Retinal pigment epithelial cell (primary cell): ENCODE data around the gene NAA10.
A peak's percentile ranks its signal among the peaks of the same experiment; 100 is the strongest.

Experiments used
- DNase-seq: peaks from one replicate; pipeline ENCODE4 v3.0.0-alpha.2; 2010; ENCODE audit warnings: low read depth
- H3K4me3 ChIP-seq: 2 replicates; pipeline ENCODE4 v1.5.1; 2011; ENCODE audit warnings: mild to moderate bottlenecking, low read length, control low read depth, moderate library complexity
- CTCF ChIP-seq: conservative IDR thresholded peaks from 2 replicates; pipeline ENCODE4 v1.5.1; 2011; ENCODE audit warnings: low read depth, low read length, control low read depth, inconsistent platforms

The NAA10 gene

DNA sequence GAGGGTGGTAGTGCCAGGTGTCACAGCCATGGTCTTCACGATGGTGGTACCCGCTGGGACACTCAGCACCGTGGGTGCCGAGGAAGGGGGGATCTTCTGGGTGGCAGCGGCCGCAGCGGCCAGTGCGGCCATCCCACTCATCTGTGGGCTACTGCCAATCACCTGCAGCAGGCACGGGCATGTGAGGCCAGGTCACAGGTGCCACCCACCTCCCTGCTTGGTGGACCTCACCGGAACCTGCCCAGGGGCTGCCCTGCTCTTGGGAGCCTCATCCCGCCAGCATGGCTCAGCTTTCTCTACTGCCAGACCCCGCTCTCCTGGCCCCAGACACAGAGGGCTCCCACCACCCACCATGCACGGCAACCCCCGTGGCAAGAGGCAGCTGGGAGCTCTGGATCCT is 23.8 kb upstream of the NAA10 start:
- no peak for TF ChIP-seq CTCF
- no peak for DNase-seq
- no peak overlapping the region for H3K4me3 ChIP-seq

DNA sequence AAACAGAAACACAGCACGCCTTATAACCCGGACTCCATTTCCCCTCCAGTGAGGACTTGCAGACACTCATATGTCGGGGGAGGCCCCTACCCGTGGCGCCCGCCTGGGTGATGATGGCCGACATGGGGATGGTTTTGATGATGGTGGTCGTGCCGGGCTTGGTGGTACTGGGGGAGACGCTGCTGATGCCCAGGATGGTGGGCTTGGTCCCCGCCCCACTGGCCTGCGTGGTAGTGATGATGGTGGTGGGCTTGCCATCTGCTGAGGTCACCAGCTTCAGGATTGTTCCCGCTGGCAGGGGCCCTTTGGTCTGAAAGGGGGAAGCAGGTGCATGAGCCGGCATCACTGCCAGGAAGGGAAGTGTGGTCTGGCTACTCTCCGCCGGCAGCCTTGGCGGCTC is 22.4 kb upstream of the NAA10 start:
- no peak for TF ChIP-seq CTCF
- H3K4me3 ChIP-seq = no peak overlapping the region
- DNase-seq = no peak

DNA sequence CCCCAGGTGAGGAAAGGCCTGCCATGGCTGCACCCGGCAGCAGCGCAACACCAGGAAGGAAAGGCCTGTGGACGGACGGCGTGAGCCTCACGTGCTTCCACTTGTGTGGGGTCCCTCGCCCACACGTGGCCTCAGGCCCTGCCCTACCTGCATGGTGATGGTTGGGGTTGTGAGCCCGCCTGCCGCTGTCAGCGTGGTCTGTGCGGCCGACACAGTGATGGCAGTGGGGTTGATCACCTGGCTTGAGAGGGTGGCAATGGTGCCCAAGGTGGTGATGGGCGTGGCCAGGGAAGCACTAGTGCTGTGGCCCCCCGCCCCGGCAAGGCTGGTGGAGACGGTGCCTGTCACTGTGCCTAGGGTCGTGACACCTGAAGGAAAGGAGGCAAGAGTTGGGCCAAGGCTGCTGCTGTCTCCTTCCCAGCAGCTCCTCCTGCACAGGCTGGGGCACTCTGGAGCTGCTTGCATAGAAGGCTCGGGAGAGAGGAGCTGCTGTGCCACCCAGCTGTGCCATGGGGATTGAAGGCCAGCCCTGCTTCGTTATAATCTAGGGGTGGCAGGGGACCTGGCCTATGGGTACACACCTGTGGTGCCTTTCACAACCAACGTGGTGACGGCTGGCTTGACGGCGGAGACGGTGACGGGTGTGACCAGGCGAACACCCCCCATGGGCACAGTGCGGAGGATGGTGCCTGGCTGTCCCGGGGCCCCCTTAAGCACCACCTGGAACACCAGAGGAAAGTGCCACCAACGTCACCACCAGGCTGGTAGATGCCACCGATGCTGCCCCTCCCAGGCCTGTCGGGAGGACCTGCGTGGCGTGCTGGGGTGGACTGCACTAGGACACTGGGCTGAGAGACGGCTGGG is 21.4 kb upstream of the NAA10 start:
- no peak for DNase-seq
- no peak for TF ChIP-seq CTCF
- no peak overlapping the region for H3K4me3 ChIP-seq

DNA sequence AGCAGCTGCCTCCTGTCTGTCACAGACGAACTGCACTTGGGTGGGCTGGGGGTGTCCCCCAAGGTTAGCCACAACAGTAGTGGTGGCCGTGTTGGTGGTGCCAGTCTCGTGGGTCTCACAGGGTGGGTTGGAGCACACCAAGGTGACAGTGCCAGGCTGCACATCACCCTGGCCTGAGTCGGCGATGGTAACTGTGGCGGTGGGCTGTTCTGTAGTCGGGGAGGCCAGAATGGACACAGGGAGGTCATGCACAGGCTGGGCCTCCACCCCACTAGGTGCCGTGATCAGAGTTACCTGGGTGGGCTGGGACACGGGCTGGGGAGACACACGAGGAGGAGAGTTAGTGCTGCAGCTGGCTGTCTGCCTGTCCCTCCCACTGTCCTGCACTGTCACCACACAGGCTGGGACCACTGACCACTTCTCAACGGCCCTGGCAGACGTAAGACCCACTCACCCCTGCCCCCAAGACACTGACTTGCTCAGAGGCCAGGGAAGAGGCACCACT is 20.4 kb upstream of the NAA10 start:
- no peak overlapping the region for H3K4me3 ChIP-seq
- no peak for TF ChIP-seq CTCF
- DNase-seq = no peak

DNA sequence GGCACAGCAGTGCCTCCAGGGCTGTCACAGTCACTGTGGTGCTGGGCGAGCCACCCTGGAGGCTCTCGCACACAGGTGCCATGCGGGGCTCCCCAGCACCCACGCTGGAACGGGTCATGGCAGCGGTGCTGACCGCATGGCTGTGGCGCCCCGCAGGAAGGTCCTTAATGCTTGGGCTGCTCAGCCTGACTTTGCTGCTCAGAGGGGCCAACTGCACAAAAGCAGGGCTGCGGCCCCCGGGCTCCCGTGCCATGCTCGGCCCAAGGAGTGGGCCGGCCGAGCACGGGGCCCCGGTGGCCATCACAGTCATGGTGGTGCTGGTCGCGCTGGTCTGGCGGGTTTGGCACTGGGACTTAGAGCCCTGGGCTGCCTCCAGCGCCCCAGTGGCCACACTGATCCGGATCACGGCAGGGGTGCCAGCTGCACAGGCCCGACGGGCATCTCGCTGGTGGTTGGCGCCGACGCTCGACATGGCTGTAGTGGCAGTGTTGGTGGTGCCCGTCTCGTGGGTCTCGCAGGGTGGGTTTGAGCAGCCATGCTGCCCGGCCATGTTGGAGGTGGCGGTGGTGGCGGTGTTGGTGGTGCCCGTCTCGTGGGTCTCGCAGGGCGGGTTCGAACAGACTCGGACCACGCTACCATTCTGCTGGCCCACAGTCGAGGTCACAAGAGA is 19.9 kb upstream of the NAA10 start:
- no peak overlapping the region for H3K4me3 ChIP-seq

DNA sequence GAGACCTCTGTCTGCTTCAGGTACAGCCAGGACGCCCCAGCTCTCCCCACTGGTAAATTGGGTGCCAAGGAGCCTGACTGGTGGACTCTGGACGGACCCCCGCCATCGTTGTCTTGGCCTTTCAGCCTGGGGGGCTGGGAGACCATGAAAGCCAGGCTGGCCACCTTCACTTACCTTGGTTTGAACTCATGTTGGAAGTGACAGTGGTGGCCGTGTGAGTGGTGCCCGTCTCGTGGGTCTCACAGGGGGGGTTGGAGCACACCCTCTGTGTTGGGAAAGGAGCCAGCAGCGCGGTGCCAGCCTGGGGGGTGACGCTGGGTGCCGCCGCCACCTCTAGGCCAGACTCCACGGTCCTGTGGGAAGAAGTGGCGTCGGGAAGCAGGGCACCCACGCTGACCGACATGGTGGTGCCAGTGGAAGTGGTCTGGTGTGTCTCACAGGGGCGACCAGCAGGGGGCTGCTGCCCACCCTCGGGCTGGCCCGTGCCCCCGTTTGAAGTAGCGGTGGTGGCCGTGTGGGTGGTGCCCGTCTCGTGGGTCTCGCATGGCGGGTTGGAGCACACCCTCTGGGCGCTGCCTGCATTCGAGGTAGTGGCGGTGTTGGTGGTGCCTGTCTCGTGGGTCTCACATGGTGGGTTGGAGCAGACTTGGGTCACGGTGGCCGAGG is 19.2 kb upstream of the NAA10 start:
- no peak for DNase-seq
- TF ChIP-seq CTCF = peak; percentile 7
- H3K4me3 ChIP-seq = no peak overlapping the region

More for the DNA sequence above, 19.9 kb upstream of the NAA10 start:
- no peak for DNase-seq
- no peak for TF ChIP-seq CTCF
